Measurements from ENCODE around the gene PRKCE.
A peak's percentile ranks its signal among the peaks of the same experiment; 100 is the strongest.

The PRKCE gene

DNA sequence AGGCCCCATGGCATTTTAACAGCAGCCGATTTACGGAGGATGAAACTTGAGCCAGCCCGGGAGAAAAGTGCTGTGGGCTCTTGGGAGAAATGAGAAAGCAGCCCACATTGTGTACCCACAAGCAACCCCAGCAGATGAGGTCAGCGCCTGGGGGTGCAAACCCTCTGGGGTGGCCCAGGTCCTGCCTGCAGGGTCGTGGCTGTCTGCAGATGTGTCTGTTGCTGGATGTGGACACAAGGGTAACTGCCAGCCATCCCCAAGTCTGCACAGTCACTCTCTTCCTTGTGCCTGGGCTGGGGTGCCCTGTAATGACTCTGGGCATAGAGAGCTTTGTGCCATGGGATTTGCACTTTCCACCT lies 170.8 kb downstream of the PRKCE start:
- DNase-seq (ENCODE audit: low read depth): no peak
- no peak for TF ChIP-seq CTCF (IDR thresholded peaks at IDR 0.05; ENCODE audit: low read depth, low read length, missing control alignments)
- H3K4me3 ChIP-seq (ENCODE audit: low read depth, low read length): no peak overlapping the region

- H3K4me3 ChIP-seq (ENCODE audit: low read depth, low read length): no peak overlapping the region
- TF ChIP-seq CTCF (IDR thresholded peaks at IDR 0.05; ENCODE audit: low read depth, low read length, missing control alignments): no peak
- no peak for DNase-seq (ENCODE audit: low read depth)
These were observed 172.3 kb downstream of the PRKCE start for GRCh38 chr2:45823723-45824206.

- DNase-seq (ENCODE audit: low read depth): no peak
- TF ChIP-seq CTCF (IDR thresholded peaks at IDR 0.05; ENCODE audit: low read depth, low read length, missing control alignments): peak; percentile 24
- no peak overlapping the region for H3K4me3 ChIP-seq (ENCODE audit: low read depth, low read length)
These were observed 173.7 kb downstream of the PRKCE start for GRCh38 chr2:45825001-45825651.

- no peak for TF ChIP-seq CTCF (IDR thresholded peaks at IDR 0.05; ENCODE audit: low read depth, low read length, missing control alignments)
- no peak for DNase-seq (ENCODE audit: low read depth)
- no peak overlapping the region for H3K4me3 ChIP-seq (ENCODE audit: low read depth, low read length)
These were observed 175.0 kb downstream of the PRKCE start for GRCh38 chr2:45826460-45826859.

DNA sequence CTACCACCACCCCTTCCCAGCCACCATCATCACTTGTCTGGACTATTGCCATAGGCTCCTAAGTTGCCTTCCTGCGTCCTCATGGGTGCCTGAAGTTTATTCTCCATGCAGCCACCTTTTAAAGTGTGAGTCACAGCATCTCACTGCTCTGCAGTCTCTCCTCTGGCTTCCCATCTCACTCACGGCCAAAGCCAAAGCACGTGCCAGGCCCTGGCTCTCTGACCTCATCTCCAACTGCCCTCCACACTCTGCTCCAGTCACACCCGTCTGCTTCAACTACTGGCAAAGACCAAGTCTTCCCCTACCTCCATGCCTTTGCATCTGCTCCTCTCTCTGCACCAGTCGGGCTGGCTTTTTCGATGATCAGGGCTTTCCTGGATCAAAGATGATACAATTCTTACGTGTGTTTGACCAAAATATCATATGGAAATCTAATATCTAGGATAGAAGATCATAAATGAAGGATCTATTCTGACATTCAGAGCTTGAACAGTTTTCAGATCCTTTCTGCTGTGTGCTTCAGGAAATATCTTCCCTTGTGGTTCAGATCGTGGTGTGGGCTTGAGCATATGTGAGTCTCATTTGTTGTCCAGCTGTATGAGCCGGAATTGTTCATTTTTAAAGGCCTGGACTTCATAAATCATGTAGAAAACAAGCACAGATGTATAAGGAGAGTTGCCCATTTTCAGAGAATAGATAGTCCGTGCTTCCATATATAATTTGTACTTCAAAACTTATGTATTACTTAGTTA lies 175.6 kb downstream of the PRKCE start:
- DNase-seq (ENCODE audit: low read depth): no peak
- no peak for TF ChIP-seq CTCF (IDR thresholded peaks at IDR 0.05; ENCODE audit: low read depth, low read length, missing control alignments)
- no peak overlapping the region for H3K4me3 ChIP-seq (ENCODE audit: low read depth, low read length)

DNA sequence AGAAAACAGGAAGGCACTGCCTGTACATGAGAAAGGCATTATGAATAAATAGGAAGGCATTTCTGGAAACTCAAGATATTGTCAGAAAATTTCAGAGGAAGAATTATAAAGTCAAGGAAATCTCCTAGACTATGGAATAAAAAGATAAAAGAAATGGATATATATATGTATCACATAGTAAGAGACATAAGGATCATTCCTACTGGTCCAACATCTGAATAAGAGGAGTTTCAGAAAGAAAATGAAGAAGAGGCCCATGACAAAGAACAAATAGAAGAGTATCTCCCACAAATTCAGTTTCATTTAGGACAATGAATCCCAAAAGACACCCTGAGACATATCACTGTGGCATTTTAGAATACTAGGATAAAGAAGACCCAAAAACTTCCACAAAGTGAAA lies 178.8 kb downstream of the PRKCE start:
- no peak overlapping the region for H3K4me3 ChIP-seq (ENCODE audit: low read depth, low read length)
- DNase-seq (ENCODE audit: low read depth): no peak
- TF ChIP-seq CTCF (IDR thresholded peaks at IDR 0.05; ENCODE audit: low read depth, low read length, missing control alignments): no peak
